DOHH2 (cell line): ENCODE data around the gene DLST.

ENCODE experiments used
- CTCF ChIP-seq: fragments of 200-600 bp; sonication (generic); IDR thresholded peaks from one replicate; pipeline ENCODE4 v1.5.1; 2014; ENCODE audit warnings: antibody characterized with exemption, mild to moderate bottlenecking, low read depth, low read length; ENCODE audit not compliant: poor library complexity, severe bottlenecking
- EZH2phosphoT487 ChIP-seq: fragments of 200-600 bp; sonication (generic); IDR thresholded peaks from 2 replicates; pipeline ENCODE4 v1.6.1; 2017; ENCODE audit warnings: borderline replicate concordance, mild to moderate bottlenecking, antibody characterized with exemption, low read length, moderate library complexity, mixed read lengths

GRCh38 chr14:74897642-74898041 lies 15.9 kb downstream of the DLST start:
- TF ChIP-seq CTCF (no peak), EZH2phosphoT487 (no peak)
